B cell (primary cell): ENCODE results near the gene IRF8.

ENCODE experiments used
- EZH2 ChIP-seq: IDR thresholded peaks from 2 replicates; pipeline ENCODE4 v1.6.1; 2012; ENCODE audit warnings: borderline replicate concordance, low read depth, mild to moderate bottlenecking, moderate library complexity, low read length; ENCODE audit not compliant: insufficient read depth, poor library complexity, severe bottlenecking
- TF ChIP-seq, protein P1 (sequence below): fragments of 200-600 bp; IDR thresholded peaks from one replicate; pipeline ENCODE4 v1.8.0; 2022; ENCODE audit warnings: antibody characterized with exemption, mild to moderate bottlenecking

DNA sequence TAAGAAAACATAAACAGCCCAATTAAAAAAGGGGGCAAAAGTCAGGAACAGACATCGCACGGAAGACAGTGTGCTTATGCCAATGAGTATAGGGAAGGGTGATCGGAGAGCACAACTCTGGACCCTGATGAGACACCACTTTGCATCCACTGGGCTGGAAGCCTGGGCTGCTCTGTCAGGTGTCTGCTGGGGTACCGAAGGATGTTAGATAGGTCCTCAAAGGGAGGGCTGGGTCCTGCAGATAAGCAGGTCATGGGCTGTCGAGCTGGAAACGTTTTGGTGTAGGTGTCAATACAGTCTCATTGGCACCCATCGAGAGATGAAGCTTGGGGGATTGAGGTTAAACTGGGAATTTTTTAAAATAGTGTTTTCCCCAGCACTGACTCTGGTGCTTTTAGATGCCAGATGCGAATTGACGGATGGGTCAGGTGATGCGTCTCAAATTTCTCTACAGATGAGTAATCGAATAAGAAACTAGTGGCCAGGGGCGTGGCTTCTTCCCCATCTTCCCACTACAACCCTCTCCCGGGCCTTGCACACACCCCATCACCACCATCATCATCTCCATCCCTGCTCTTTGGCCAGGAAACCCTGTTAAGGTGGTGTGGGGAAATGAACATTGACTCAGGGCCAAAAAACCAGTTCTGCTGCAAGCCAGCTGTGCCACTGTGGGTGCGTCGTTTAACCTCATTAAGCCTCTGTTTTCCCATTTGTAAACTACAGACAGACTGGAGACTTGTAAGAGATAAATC lies 47.8 kb upstream of the IRF8 start:
- TF ChIP-seq, protein P1, sequence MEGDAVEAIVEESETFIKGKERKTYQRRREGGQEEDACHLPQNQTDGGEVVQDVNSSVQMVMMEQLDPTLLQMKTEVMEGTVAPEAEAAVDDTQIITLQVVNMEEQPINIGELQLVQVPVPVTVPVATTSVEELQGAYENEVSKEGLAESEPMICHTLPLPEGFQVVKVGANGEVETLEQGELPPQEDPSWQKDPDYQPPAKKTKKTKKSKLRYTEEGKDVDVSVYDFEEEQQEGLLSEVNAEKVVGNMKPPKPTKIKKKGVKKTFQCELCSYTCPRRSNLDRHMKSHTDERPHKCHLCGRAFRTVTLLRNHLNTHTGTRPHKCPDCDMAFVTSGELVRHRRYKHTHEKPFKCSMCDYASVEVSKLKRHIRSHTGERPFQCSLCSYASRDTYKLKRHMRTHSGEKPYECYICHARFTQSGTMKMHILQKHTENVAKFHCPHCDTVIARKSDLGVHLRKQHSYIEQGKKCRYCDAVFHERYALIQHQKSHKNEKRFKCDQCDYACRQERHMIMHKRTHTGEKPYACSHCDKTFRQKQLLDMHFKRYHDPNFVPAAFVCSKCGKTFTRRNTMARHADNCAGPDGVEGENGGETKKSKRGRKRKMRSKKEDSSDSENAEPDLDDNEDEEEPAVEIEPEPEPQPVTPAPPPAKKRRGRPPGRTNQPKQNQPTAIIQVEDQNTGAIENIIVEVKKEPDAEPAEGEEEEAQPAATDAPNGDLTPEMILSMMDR, result no peak
- TF ChIP-seq EZH2, result no peak
